Thyroid gland (tissue), 4 donors: ENCODE data around the gene CCDC92. TPM values are rescaled to one million over a fixed set of nuclear protein-coding genes. Genes with fewer than 3 reads are reported as not detected.

Experiments
- DNase-seq, 2 donors: peaks; one replicate each; pipeline ENCODE4 v3.0.0-alpha.2; 2019
- H3K27ac ChIP-seq, 3 donors: fragments of 200-600 bp; sonication (generic); 1 replicate in 2 of 3; 2 replicates in 1 of 3; pipeline ENCODE4 v1.5.1; 2016 to 2019; ENCODE audit warnings: mild to moderate bottlenecking in 1 of 3, moderate library complexity in 1 of 3
- H3K27me3 ChIP-seq: fragments of 200-600 bp; sonication (generic); one replicate; pipeline ENCODE4 v1.5.1; 2019
- H3K36me3 ChIP-seq, 2 donors: fragments of 200-600 bp; sonication (generic); one replicate each; pipeline ENCODE4 v1.5.1; 2016 to 2019
- H3K4me1 ChIP-seq, 2 donors: fragments of 200-600 bp; sonication (generic); one replicate each; pipeline ENCODE4 v1.5.1; 2017 to 2019
- H3K4me3 ChIP-seq, 3 donors: fragments of 200-600 bp; sonication (generic); replicated peaks in 1 of 3; 1 replicate in 2 of 3; 2 replicates in 1 of 3; pipeline ENCODE4 v1.5.1; 2016; ENCODE audit warnings: mild to moderate bottlenecking in 1 of 3
- H3K9me3 ChIP-seq: fragments of 200-600 bp; sonication (generic); one replicate; pipeline ENCODE4 v1.5.1; 2017
- CTCF ChIP-seq, 6 experiments: fragments of 200-600 bp in 3 of 6; fragments of 450-650 bp in 3 of 6; sonication (generic) in 3 of 6; IDR thresholded peaks; one replicate each; pipeline ENCODE4 v1.5.1; 2016 to 2019; ENCODE audit warnings: antibody characterized with exemption in 6 of 6, mild to moderate bottlenecking in 2 of 6, inconsistent platforms in 1 of 6, moderate library complexity in 1 of 6
- POLR2A ChIP-seq, 2 donors: fragments of 450-650 bp; IDR thresholded peaks; one replicate each; pipeline ENCODE4 v1.6.1; 2017; ENCODE audit warnings: antibody characterized with exemption in 2 of 2, mild to moderate bottlenecking in 2 of 2, moderate library complexity in 1 of 2
- WGBS, 2 donors: methylation state at CpG; one replicate each; pipeline ENCODE4 v1.1.5; 2017; 5-methylcytosine and 5-hydroxymethylcytosine counted together
- intact Hi-C: fragments of 100-400 bp; cut with DNase I; formaldehyde crosslinking; loops from one replicate; pipeline ENCODE4 v1.15.1; 2023
- total RNA-seq, 4 donors: library from RNA; depleted of rRNA; stranded (reverse); fragments of >200 nt; gene quantifications; one replicate each; pipeline ENCODE4 v1.2.3, GENCODE V29; 2016

CCDC92 gene
- total RNA-seq, 4 donors from 2014 or later, result 26.6 to 47.0 (median 39.1) TPM

- Histone ChIP-seq H3K27ac (peak overlapping the region in 1 of 3 donors; percentile 16), H3K4me3 (no peak overlapping the region), H3K27me3 (no peaks in the 10 kb centered on the region), H3K4me1 (peaks cover 0 to 15% of the 10 kb centered on the region in 2 donors), H3K36me3 (no peaks in the 10 kb centered on the region), H3K9me3 (no peaks in the 10 kb centered on the region)
- WGBS, 2 donors, result 73 to 78% methylated on average over 2 of the region's 2 CpGs
- TF ChIP-seq CTCF (IDR thresholded peaks at IDR 0.05), result no peak
- TF ChIP-seq POLR2A (IDR thresholded peaks at IDR 0.05), result no peak
- DNase-seq, result no peak
- intact Hi-C loops, result no loop called here
Measured at GRCh38 chr12:124018539-124018938, 45.9 kb upstream of the CCDC92 start.

GRCh38 chr12:124017064-124017463, 44.4 kb upstream of the CCDC92 start:
- intact Hi-C loops, result no loop called here

GRCh38 chr12:124015494-124016461, 43.1 kb upstream of the CCDC92 start:
- Histone ChIP-seq H3K4me1 (peaks cover 0 to 12% of the 10 kb centered on the region in 2 donors), H3K9me3 (no peaks in the 10 kb centered on the region), H3K4me3 (no peak overlapping the region), H3K27me3 (no peaks in the 10 kb centered on the region), H3K36me3 (peaks cover 19 to 20% of the 10 kb centered on the region in 2 donors), H3K27ac (no peak overlapping the region)
- intact Hi-C loops, result no loop called here
- no peak for TF ChIP-seq CTCF (IDR thresholded peaks at IDR 0.05)
- no peak for TF ChIP-seq POLR2A (IDR thresholded peaks at IDR 0.05)
- DNase-seq, result no peak
- 87 to 91% methylated on average over 12 of the region's 13 CpGs for WGBS, 2 donors

More at GRCh38 chr12:124017064-124017463, 44.4 kb upstream of the CCDC92 start:
- H3K27ac ChIP-seq, result no peak overlapping the region
- peaks cover 0 to 15% of the 10 kb centered on the region in 2 donors for H3K4me1 ChIP-seq
- DNase-seq, result no peak
- WGBS, 2 donors, result 92 to 95% methylated on average over 2 of the region's 2 CpGs
- H3K4me3 ChIP-seq, result no peak overlapping the region
- H3K36me3 ChIP-seq, result peaks cover 9 to 10% of the 10 kb centered on the region in 2 donors
- no peaks in the 10 kb centered on the region for H3K27me3 ChIP-seq
- H3K9me3 ChIP-seq, result no peaks in the 10 kb centered on the region
- no peak for TF ChIP-seq POLR2A (IDR thresholded peaks at IDR 0.05)
- TF ChIP-seq CTCF (IDR thresholded peaks at IDR 0.05), result no peak

- 92% methylated on average over 7 of the region's 7 CpGs for WGBS, 2 donors
- no peak for TF ChIP-seq CTCF (IDR thresholded peaks at IDR 0.05)
- no peak for TF ChIP-seq POLR2A (IDR thresholded peaks at IDR 0.05)
- no peak overlapping the region for H3K4me3 ChIP-seq
- DNase-seq, result no peak
- H3K9me3 ChIP-seq, result no peaks in the 10 kb centered on the region
- no peak overlapping the region for H3K27ac ChIP-seq
- H3K27me3 ChIP-seq, result no peaks in the 10 kb centered on the region
- peaks cover 0 to under 1% of the 10 kb centered on the region in 2 donors for H3K4me1 ChIP-seq
- H3K36me3 ChIP-seq, result peaks cover 19 to 20% of the 10 kb centered on the region in 2 donors
- intact Hi-C loops, result no loop called here
Measured at GRCh38 chr12:124013073-124013472, 40.4 kb upstream of the CCDC92 start.
